ENCODE results near the gene TRAF5.
"Not testable (repeated sequence)": the region's sequence is repeated elsewhere in the genome, so short reads cannot be mapped to it uniquely, and the experiment has no call there.

TRAF5 gene

GRCh38 chr1:211348547-211348946 is 21.9 kb downstream of the TRAF5 start:
- Histone ChIP-seq H3F3A (ENCODE audit: insufficient read depth, low read length) (peaks cover 12% of the 10 kb centered on the region), H3K27ac (ENCODE audit: low read length) (no peak overlapping the region), H3K4me2 (ENCODE audit: low read depth, low read length) (no peak overlapping the region), H3K27me3 (replicated peaks; ENCODE audit: insufficient read depth, low read length) (no peaks in the 10 kb centered on the region), H3K4me3 (ENCODE audit: low read length) (no peak overlapping the region), H4K20me1 (ENCODE audit: insufficient read depth, low read length) (no peaks in the 10 kb centered on the region), H3K36me3 (replicated peaks; ENCODE audit: insufficient read depth, low read length) (no peaks in the 10 kb centered on the region), H3K9me2 (replicated peaks; ENCODE audit: insufficient read depth, low read length) (no peaks in the 10 kb centered on the region), H3K4me1 (ENCODE audit: low read length) (peaks cover 12% of the 10 kb centered on the region), H2AFZ (ENCODE audit: low read length) (no peak overlapping the region), H3K79me2 (ENCODE audit: low read length) (peaks cover 23% of the 10 kb centered on the region), H3K9ac (ENCODE audit: low read length) (no peak overlapping the region), H3K9me3 (replicated peaks; ENCODE audit: insufficient read depth, low read length) (no peaks in the 10 kb centered on the region)
- DNase-seq = no peak
- TF ChIP-seq CTCF (IDR thresholded peaks at IDR 0.05; ENCODE audit: low read length) (no peak), EZH2phosphoT487 (IDR thresholded peaks at IDR 0.05; ENCODE audit: low read length) (no peak), EZH2 (optimal IDR thresholded peaks at IDR 0.05; ENCODE audit: low read depth, low read length) (no peak)

GRCh38 chr1:211349741-211350140 is 23.1 kb downstream of the TRAF5 start:
- Histone ChIP-seq H3K4me1 (ENCODE audit: low read length) (peaks cover 18% of the 10 kb centered on the region), H3K79me2 (ENCODE audit: low read length) (peaks cover 16% of the 10 kb centered on the region), H3K9me3 (replicated peaks; ENCODE audit: insufficient read depth, low read length) (no peaks in the 10 kb centered on the region), H3K27ac (ENCODE audit: low read length) (no peak overlapping the region), H3K4me3 (ENCODE audit: low read length) (no peak overlapping the region), H3K4me2 (ENCODE audit: low read depth, low read length) (no peak overlapping the region), H4K20me1 (ENCODE audit: insufficient read depth, low read length) (no peaks in the 10 kb centered on the region), H3K9me2 (replicated peaks; ENCODE audit: insufficient read depth, low read length) (no peaks in the 10 kb centered on the region), H2AFZ (ENCODE audit: low read length) (no peak overlapping the region), H3K36me3 (replicated peaks; ENCODE audit: insufficient read depth, low read length) (no peaks in the 10 kb centered on the region), H3K27me3 (replicated peaks; ENCODE audit: insufficient read depth, low read length) (no peaks in the 10 kb centered on the region), H3K9ac (ENCODE audit: low read length) (no peak overlapping the region), H3F3A (ENCODE audit: insufficient read depth, low read length) (peaks cover 15% of the 10 kb centered on the region)
- no peak for TF ChIP-seq EZH2phosphoT487 (IDR thresholded peaks at IDR 0.05; ENCODE audit: low read length)
- no peak for TF ChIP-seq CTCF (IDR thresholded peaks at IDR 0.05; ENCODE audit: low read length)
- no peak for DNase-seq

GRCh38 chr1:211352055-211352454 is 25.4 kb downstream of the TRAF5 start:
- DNase-seq; H3K9me2 ChIP-seq (replicated peaks; ENCODE audit: insufficient read depth, low read length): not testable (repeated sequence)

GRCh38 chr1:211352465-211352864 is 25.8 kb downstream of the TRAF5 start:
- Histone ChIP-seq H4K20me1 (ENCODE audit: insufficient read depth, low read length) (no peaks in the 10 kb centered on the region), H3K79me2 (ENCODE audit: low read length) (peaks cover 11% of the 10 kb centered on the region; the same call in 1 of the 2 replicates), H3K36me3 (replicated peaks; ENCODE audit: insufficient read depth, low read length) (no peaks in the 10 kb centered on the region), H2AFZ (ENCODE audit: low read length) (0 out of 2 replicates have a peak overlapping the region, but pooled peaks have one; percentile 1), H3K9me3 (replicated peaks; ENCODE audit: insufficient read depth, low read length) (no peaks in the 10 kb centered on the region), H3K27ac (ENCODE audit: low read length) (peak overlapping the region; percentile 39; the same call in 1 of the 2 replicates), H3K9ac (ENCODE audit: low read length) (no peak overlapping the region), H3K4me1 (ENCODE audit: low read length) (peaks cover 18% of the 10 kb centered on the region), H3F3A (ENCODE audit: insufficient read depth, low read length) (peaks cover 18% of the 10 kb centered on the region), H3K4me3 (ENCODE audit: low read length) (no peak overlapping the region), H3K9me2 (replicated peaks; ENCODE audit: insufficient read depth, low read length) (no peaks in the 10 kb centered on the region), H3K4me2 (ENCODE audit: low read depth, low read length) (peak overlapping the region; percentile 26; the same call in 1 of the 2 replicates), H3K27me3 (replicated peaks; ENCODE audit: insufficient read depth, low read length) (no peaks in the 10 kb centered on the region)
- no peak for DNase-seq
- TF ChIP-seq CTCF (IDR thresholded peaks at IDR 0.05; ENCODE audit: low read length) = no peak
- TF ChIP-seq EZH2phosphoT487 (IDR thresholded peaks at IDR 0.05; ENCODE audit: low read length) = no peak
- no peak for TF ChIP-seq EZH2 (optimal IDR thresholded peaks at IDR 0.05; ENCODE audit: low read depth, low read length)

More at GRCh38 chr1:211352055-211352454, 25.4 kb downstream of the TRAF5 start:
- not testable (repeated sequence) for H3K4me3 ChIP-seq (ENCODE audit: low read length); H3K27ac ChIP-seq (ENCODE audit: low read length); H3K9ac ChIP-seq (ENCODE audit: low read length); H3K27me3 ChIP-seq (replicated peaks; ENCODE audit: insufficient read depth, low read length); H3K36me3 ChIP-seq (replicated peaks; ENCODE audit: insufficient read depth, low read length); H3K4me2 ChIP-seq (ENCODE audit: low read depth, low read length); H4K20me1 ChIP-seq (ENCODE audit: insufficient read depth, low read length); H3K9me3 ChIP-seq (replicated peaks; ENCODE audit: insufficient read depth, low read length); H2AFZ ChIP-seq (ENCODE audit: low read length)
- Histone ChIP-seq H3F3A (ENCODE audit: insufficient read depth, low read length) (peaks cover 15% of the 10 kb centered on the region), H3K4me1 (ENCODE audit: low read length) (peaks cover 18% of the 10 kb centered on the region), H3K79me2 (ENCODE audit: low read length) (peaks cover 11% of the 10 kb centered on the region; the same call in 1 of the 2 replicates)
